Measurements from ENCODE around the gene BNIP3. TPM values are rescaled to one million over a fixed set of nuclear protein-coding genes. Genes with fewer than 3 reads are reported as not detected.

Gene BNIP3
- total and polyA plus RNA-seq, 4 donors = 36.8 to 151 (median 114) TPM

DNA sequence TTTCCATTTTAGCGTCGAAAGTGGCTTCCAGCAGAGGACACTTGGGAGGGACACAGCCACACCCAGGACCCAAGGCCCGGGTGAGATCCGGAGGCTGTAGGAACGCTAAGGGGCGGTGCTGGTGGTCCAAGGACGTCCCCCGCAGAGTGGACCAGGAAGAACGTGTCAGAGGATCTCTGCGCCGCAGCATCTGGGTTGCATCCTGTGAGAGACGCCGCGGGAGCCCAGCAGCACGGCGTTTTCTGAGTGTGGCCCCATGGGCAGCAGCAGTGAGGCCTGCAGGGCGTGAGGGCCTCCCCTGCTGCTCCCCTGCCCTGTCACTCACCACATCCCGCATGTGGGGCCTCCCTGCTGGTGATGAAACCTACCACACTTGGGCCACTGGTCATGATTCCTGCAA, 40.5 kb upstream of the BNIP3 start:
- H3K9me3 ChIP-seq (ENCODE audit: control insufficient read depth in 4 of 4, low read length in 3 of 4) = no peaks in the 10 kb centered on the region
- TF ChIP-seq REST (IDR thresholded peaks at IDR 0.05) = no peak
- no peak for TF ChIP-seq JUND (IDR thresholded peaks at IDR 0.05)
- TF ChIP-seq HNF4G (IDR thresholded peaks at IDR 0.05) = no peak
- no peak for TF ChIP-seq FOXA2 (IDR thresholded peaks at IDR 0.05)
- no peak for TF ChIP-seq HNF4A (conservative IDR thresholded peaks at IDR 0.05)
- TF ChIP-seq ATF3 (IDR thresholded peaks at IDR 0.05) = no peak
- TF ChIP-seq MAX (IDR thresholded peaks at IDR 0.05) = no peak
- TF ChIP-seq, protein P1, sequence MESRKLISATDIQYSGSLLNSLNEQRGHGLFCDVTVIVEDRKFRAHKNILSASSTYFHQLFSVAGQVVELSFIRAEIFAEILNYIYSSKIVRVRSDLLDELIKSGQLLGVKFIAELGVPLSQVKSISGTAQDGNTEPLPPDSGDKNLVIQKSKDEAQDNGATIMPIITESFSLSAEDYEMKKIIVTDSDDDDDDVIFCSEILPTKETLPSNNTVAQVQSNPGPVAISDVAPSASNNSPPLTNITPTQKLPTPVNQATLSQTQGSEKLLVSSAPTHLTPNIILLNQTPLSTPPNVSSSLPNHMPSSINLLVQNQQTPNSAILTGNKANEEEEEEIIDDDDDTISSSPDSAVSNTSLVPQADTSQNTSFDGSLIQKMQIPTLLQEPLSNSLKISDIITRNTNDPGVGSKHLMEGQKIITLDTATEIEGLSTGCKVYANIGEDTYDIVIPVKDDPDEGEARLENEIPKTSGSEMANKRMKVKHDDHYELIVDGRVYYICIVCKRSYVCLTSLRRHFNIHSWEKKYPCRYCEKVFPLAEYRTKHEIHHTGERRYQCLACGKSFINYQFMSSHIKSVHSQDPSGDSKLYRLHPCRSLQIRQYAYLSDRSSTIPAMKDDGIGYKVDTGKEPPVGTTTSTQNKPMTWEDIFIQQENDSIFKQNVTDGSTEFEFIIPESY (IDR thresholded peaks at IDR 0.05) = no peak
- H3K4me1 ChIP-seq (ENCODE audit: control insufficient read depth in 4 of 4, insufficient read depth in 4 of 4, low read length in 3 of 4) = peaks cover 0 to 9% (median 7%) of the 10 kb centered on the region in 4 donors
- WGBS = 91% methylated on average over 18 of the region's 18 CpGs
- H3K27me3 ChIP-seq (ENCODE audit: control insufficient read depth in 4 of 4, insufficient read depth in 4 of 4, low read length in 3 of 4) = no peaks in the 10 kb centered on the region
- no peaks in the 10 kb centered on the region for H3K36me3 ChIP-seq (ENCODE audit: control insufficient read depth in 4 of 4, insufficient read depth in 3 of 4, low read depth in 1 of 4, low read length in 3 of 4)
- no peak overlapping the region for H3K27ac ChIP-seq (ENCODE audit: low read depth in 1 of 2, low read length in 2 of 2)
- no peak for DNase-seq (ENCODE audit: low spot score)
- no peak overlapping the region for H3K4me3 ChIP-seq (ENCODE audit: low read depth in 1 of 3, low read length in 3 of 3)
- H3K9ac ChIP-seq (ENCODE audit: low read depth in 1 of 2, low read length in 2 of 2) = no peak overlapping the region

- H3K4me3 ChIP-seq (ENCODE audit: low read depth in 1 of 3, low read length in 3 of 3) = no peak overlapping the region
- no peaks in the 10 kb centered on the region for H3K27me3 ChIP-seq (ENCODE audit: control insufficient read depth in 4 of 4, insufficient read depth in 4 of 4, low read length in 3 of 4)
- peaks cover 0 to 9% (median 7%) of the 10 kb centered on the region in 4 donors for H3K4me1 ChIP-seq (ENCODE audit: control insufficient read depth in 4 of 4, insufficient read depth in 4 of 4, low read length in 3 of 4)
- DNase-seq (ENCODE audit: low spot score) = no peak
- no peak overlapping the region for H3K27ac ChIP-seq (ENCODE audit: low read depth in 1 of 2, low read length in 2 of 2)
- TF ChIP-seq REST (IDR thresholded peaks at IDR 0.05) (no peak), ATF3 (IDR thresholded peaks at IDR 0.05) (no peak), FOXA2 (IDR thresholded peaks at IDR 0.05) (no peak), CTCF (IDR thresholded peaks at IDR 0.05; ENCODE audit: low read depth, low read length, missing input control) (no peak), EGR1 (IDR thresholded peaks at IDR 0.05; ENCODE audit: low read depth in 2 of 2) (no peak), TAF1 (conservative IDR thresholded peaks at IDR 0.05) (no peak), FOXA1 (IDR thresholded peaks at IDR 0.05) (no peak), RXRA (IDR thresholded peaks at IDR 0.05) (no peak), JUND (IDR thresholded peaks at IDR 0.05) (no peak), HNF4A (conservative IDR thresholded peaks at IDR 0.05) (no peak), RAD21 (IDR thresholded peaks at IDR 0.05) (no peak), YY1 (IDR thresholded peaks at IDR 0.05) (no peak)
- TF ChIP-seq, protein P1 (IDR thresholded peaks at IDR 0.05) = no peak
- 88% methylated on average over 16 of the region's 16 CpGs for WGBS
- H3K9me3 ChIP-seq (ENCODE audit: control insufficient read depth in 4 of 4, low read length in 3 of 4) = no peaks in the 10 kb centered on the region
- H3K9ac ChIP-seq (ENCODE audit: low read depth in 1 of 2, low read length in 2 of 2) = no peak overlapping the region
- H3K36me3 ChIP-seq (ENCODE audit: control insufficient read depth in 4 of 4, insufficient read depth in 3 of 4, low read depth in 1 of 4, low read length in 3 of 4) = no peaks in the 10 kb centered on the region
Observed at GRCh38 chr10:132021504-132022143, 39.9 kb upstream of the BNIP3 start.

Data from liver (tissue), 9 donors.